Caco-2 (cell line): ENCODE measurements around the gene RPS25. TPM values are rescaled to one million over a fixed set of nuclear protein-coding genes. Genes with fewer than 3 reads are reported as not detected.
A peak's percentile ranks its signal among the peaks of the same experiment; 100 is the strongest.

Source experiments
- BruUV-seq: library from RNA; stranded (reverse); fragments of 400-500 nt; replicated peaks from 2 replicates; lab custom pipeline; 2021; lab: Mats Ljungman, UMichigan
- CTCF ChIA-PET: fragments of 300-600 bp; sonication (Branson Sonifier 250); formaldehyde crosslinking; loops from one replicate; lab custom pipeline; 2022; ENCODE audit warnings: antibody characterized with exemption; lab: Charles Lee
- POLR2A ChIA-PET: fragments of 300-600 bp; sonication (Branson Sonifier 250); formaldehyde crosslinking; loops from one replicate; lab custom pipeline; 2022; ENCODE audit warnings: antibody characterized with exemption; lab: Charles Lee
- DNase-seq, 2 experiments: peaks; one replicate each; pipeline versions ENCODE4 v3.0.0 to v3.0.0-alpha.2; 2020 to 2022
- H3K27me3 ChIP-seq: replicated peaks from 2 replicates; pipeline ENCODE4 v1.6.0; 2011; ENCODE audit warnings: low read length; ENCODE audit not compliant: control insufficient read depth, insufficient read depth
- H3K36me3 ChIP-seq: 2 replicates; pipeline ENCODE4 v1.5.1; 2011; ENCODE audit warnings: low read length; ENCODE audit not compliant: control insufficient read depth, insufficient read depth
- H3K4me1 ChIP-seq: fragments of 250-450 bp; sonication (Bioruptor Pico); 2 replicates; pipeline ENCODE4 v1.5.1; 2020; ENCODE audit warnings: mild to moderate bottlenecking
- H3K4me3 ChIP-seq: 2 replicates; pipeline ENCODE4 v1.5.1; 2011; ENCODE audit warnings: low read depth, mild to moderate bottlenecking, control low read depth, low read length
- H3K9me3 ChIP-seq: fragments of 250-450 bp; sonication (Bioruptor Pico); 2 replicates; pipeline ENCODE4 v1.5.1; 2020; ENCODE audit warnings: mild to moderate bottlenecking, moderate library complexity
- H3K27ac Mint-ChIP-seq: one replicate; pipeline ENCODE4 v1.8.0; 2022; ENCODE audit warnings: mixed read lengths; ENCODE audit not compliant: unreplicated experiment
- H3K27me3 Mint-ChIP-seq: one replicate; pipeline ENCODE4 v1.8.0; 2022; ENCODE audit warnings: mixed read lengths; ENCODE audit not compliant: insufficient read depth, unreplicated experiment
- H3K36me3 Mint-ChIP-seq: one replicate; pipeline ENCODE4 v1.8.0; 2022; ENCODE audit warnings: mild to moderate bottlenecking, mixed read lengths; ENCODE audit not compliant: insufficient read depth, unreplicated experiment
- H3K4me1 Mint-ChIP-seq: one replicate; pipeline ENCODE4 v1.8.0; 2022; ENCODE audit warnings: low read depth, mixed read lengths; ENCODE audit not compliant: unreplicated experiment
- H3K4me3 Mint-ChIP-seq: one replicate; pipeline ENCODE4 v1.8.0; 2022; ENCODE audit warnings: mild to moderate bottlenecking, moderate library complexity, mixed read lengths; ENCODE audit not compliant: unreplicated experiment
- H3K9me3 Mint-ChIP-seq: one replicate; pipeline ENCODE4 v1.8.0; 2022; ENCODE audit warnings: mixed read lengths; ENCODE audit not compliant: unreplicated experiment
- intact Hi-C: fragments of 100-400 bp; cut with micrococcal nuclease; formaldehyde crosslinking; loops from one replicate; pipeline ENCODE4 v1.10.0; 2022; ENCODE audit not compliant: unreplicated experiment
- total RNA-seq: library from RNA; stranded (reverse); gene quantifications from 2 replicates; pipeline ENCODE4 v1.2.3, GENCODE V29; 2022
- TF ChIP-seq, protein P1 (sequence below), 2 experiments: fragments of 200-600 bp in 1 of 2; IDR thresholded peaks; 1 replicate in 1 of 2; 2 replicates in 1 of 2; pipeline versions ENCODE4 v1.5.1 to v1.8.0; 2011 to 2022; ENCODE audit warnings: antibody characterized with exemption in 1 of 2, control low read depth in 1 of 2, inconsistent platforms in 1 of 2, low read depth in 1 of 2, low read length in 1 of 2, mild to moderate bottlenecking in 1 of 2, moderate library complexity in 1 of 2; ENCODE audit not compliant: insufficient read depth in 1 of 2, severe bottlenecking in 1 of 2, unreplicated experiment in 1 of 2

Gene RPS25
- total RNA-seq, 1 experiment from 2014 or later = 1,811 TPM

DNA sequence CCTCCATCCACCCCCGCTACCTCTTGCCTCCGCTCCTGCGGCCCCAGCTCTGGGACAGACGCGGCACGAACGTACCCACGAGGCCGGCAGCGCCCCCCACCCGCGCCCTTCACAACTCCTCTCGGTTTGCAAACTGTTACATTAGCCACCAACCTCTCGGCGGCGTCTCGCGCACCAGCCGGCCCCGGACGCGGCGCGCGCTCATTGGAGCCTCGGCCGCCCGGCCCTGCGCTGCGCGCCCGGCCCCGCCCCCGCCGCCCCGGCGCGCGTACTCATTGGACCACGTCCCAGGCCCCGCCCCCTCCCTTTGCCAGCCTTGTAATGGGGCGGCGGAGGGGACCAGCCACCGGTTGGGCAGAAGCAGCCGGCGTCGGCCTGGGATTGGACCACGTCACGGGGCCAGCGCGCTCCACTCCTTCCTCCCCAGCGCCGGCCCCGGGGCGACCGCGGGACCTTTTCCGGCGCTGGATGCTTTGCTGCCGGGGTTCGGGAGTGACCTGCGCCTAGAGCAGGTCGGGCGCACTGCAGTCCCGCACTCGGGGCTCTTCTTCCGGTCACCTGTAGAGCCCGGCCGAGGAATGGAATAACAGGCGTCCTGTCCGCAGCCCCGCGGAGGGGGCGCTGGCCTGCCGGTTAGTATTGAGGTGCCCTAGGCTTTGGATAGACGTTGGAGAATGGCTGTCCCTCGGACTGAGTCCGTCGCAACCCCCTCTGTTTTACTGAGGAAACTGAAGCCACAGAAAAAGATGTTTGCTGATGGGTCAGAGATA is 39.0 kb upstream of the RPS25 start, which contains the start of gene HYOU1:
TSS of gene HYOU1 (minus strand) at position 206 of the 770 bp plus-strand sequence. CDS start 1,045 bp downstream, outside the sequence.
- H3K27ac Mint-ChIP-seq = peak within 1 kb of the TSS; percentile 98
- peak within 1 kb of the TSS; percentile 88 for H3K4me3 Mint-ChIP-seq
- intact Hi-C loops = loop anchor here (1.0 kb wide), 5 partner anchors 10 to 59 kb away; partner anchors contain the start of genes CENATAC, RPS25, SLC37A4 and TRAPPC4
- no peaks in the 10 kb centered on the region for H3K9me3 Mint-ChIP-seq
- H3K36me3 Mint-ChIP-seq = peaks cover 53% of the 10 kb centered on the region
- no peaks in the 10 kb centered on the region for H3K9me3 ChIP-seq
- ChIA-PET CTCF (interaction anchor here (0.7 to 3.5 kb wide), 4 partner anchors 10 to 128 kb away, joined by 3 to 25 read pairs (median 4); partner anchors contain the start of genes NHERF4 and VPS11), POLR2A (interaction anchor here (0.6 to 2.0 kb wide), 12 partner anchors 8 to 104 kb away, joined by 3 to 21 read pairs (median 4); partner anchors contain the start of genes DPAGT1, HMBS, SLC37A4 and VPS11)
- TF ChIP-seq, protein P1, sequence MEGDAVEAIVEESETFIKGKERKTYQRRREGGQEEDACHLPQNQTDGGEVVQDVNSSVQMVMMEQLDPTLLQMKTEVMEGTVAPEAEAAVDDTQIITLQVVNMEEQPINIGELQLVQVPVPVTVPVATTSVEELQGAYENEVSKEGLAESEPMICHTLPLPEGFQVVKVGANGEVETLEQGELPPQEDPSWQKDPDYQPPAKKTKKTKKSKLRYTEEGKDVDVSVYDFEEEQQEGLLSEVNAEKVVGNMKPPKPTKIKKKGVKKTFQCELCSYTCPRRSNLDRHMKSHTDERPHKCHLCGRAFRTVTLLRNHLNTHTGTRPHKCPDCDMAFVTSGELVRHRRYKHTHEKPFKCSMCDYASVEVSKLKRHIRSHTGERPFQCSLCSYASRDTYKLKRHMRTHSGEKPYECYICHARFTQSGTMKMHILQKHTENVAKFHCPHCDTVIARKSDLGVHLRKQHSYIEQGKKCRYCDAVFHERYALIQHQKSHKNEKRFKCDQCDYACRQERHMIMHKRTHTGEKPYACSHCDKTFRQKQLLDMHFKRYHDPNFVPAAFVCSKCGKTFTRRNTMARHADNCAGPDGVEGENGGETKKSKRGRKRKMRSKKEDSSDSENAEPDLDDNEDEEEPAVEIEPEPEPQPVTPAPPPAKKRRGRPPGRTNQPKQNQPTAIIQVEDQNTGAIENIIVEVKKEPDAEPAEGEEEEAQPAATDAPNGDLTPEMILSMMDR (IDR thresholded peaks at IDR 0.05; ENCODE audit: insufficient read depth in 1 of 2, low read depth in 1 of 2, low read length in 1 of 2, severe bottlenecking in 1 of 2, unreplicated experiment in 1 of 2) = peak; percentile 32 to 77
- peak; percentile 100 for DNase-seq
- peaks cover 20% of the 10 kb centered on the region for H3K4me1 Mint-ChIP-seq
- no peaks in the 10 kb centered on the region for H3K27me3 Mint-ChIP-seq
- H3K27me3 ChIP-seq = no peaks in the 10 kb centered on the region
- peak within 1 kb of the TSS; percentile 94 for H3K4me3 ChIP-seq
- peaks cover 12% of the 10 kb centered on the region for H3K36me3 ChIP-seq
- BruUV-seq = no TSS peak
- peaks cover 10% of the 10 kb centered on the region for H3K4me1 ChIP-seq

DNA sequence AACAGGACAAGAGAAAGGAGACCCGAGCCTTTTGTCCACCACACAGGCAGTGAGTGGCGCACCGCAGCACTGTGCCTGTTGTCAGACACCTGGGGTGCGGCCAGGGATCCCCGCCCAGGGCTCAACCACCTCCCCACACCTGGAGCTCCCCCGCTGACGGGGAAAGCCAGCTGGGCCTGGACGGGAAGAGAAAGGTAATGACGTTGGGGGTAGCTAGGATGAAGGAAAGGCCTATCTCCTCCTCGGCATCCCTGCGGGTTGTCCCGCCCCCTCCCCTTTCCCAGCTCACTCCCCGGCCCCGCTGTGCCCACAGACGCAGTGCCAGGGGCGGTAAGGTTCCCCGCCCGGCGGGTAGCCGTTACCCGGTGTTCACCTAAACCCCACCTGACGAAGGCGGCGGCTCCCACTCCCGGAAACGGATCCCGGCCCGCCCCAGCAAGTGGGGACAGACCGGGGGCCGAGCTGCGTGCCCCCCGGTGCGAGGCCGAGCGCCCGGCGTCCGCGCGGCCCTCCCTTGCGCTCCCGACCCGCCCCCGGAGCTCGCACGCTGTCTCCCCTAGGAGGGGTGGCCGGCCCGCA is 38.4 kb upstream of the RPS25 start:
- Mint-ChIP-seq H3K4me1 (peaks cover 20% of the 10 kb centered on the region), H3K27me3 (no peaks in the 10 kb centered on the region), H3K36me3 (peaks cover 60% of the 10 kb centered on the region), H3K4me3 (peak overlapping the region; percentile 88), H3K9me3 (no peaks in the 10 kb centered on the region), H3K27ac (peak overlapping the region; percentile 98)
- Histone ChIP-seq H3K27me3 (no peaks in the 10 kb centered on the region), H3K4me1 (peaks cover 10% of the 10 kb centered on the region), H3K36me3 (peaks cover 15% of the 10 kb centered on the region), H3K9me3 (no peaks in the 10 kb centered on the region), H3K4me3 (peak overlapping the region; percentile 94)
- no TSS peak for BruUV-seq
- peak in 1 of 2 experiments; percentile 57 for DNase-seq
- POLR2A ChIA-PET = interaction anchor here (0.5 to 2.0 kb wide), 18 partner anchors 9 to 1986 kb away, joined by 3 to 18 read pairs (median 4); partner anchors contain the start of genes CBL, DPAGT1, HMBS and SLC37A4
- CTCF ChIA-PET = interaction anchor here (0.7 to 3.5 kb wide), 5 partner anchors 11 to 150 kb away, joined by 3 to 25 read pairs (median 3); partner anchors contain the start of genes CBL, NHERF4 and VPS11
- TF ChIP-seq, protein P1 (IDR thresholded peaks at IDR 0.05; ENCODE audit: insufficient read depth in 1 of 2, low read depth in 1 of 2, low read length in 1 of 2, severe bottlenecking in 1 of 2, unreplicated experiment in 1 of 2) = no peak
- intact Hi-C loops = no loop called here

DNA sequence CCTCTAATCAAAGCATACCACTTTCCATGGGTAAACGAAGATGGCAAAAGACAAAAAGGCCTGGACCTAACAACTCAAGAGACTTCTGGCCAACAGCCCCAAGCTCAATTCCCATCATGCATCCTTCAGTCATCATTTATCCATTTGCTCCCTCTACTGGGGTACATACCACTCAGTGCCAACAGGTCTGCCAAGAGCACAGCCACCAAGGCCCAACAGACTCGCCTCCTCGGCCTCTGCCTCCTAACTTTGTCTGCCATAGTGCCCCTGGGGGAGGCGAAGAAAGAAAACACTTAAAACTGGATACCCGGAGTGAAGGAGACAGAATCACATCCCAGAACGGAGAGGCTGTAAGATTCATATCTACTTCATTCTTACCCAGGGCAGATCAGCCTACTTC is 37.8 kb upstream of the RPS25 start:
- no peaks in the 10 kb centered on the region for H3K9me3 ChIP-seq
- Mint-ChIP-seq H3K36me3 (peaks cover 66% of the 10 kb centered on the region), H3K4me3 (peak overlapping the region; percentile 88), H3K9me3 (no peaks in the 10 kb centered on the region), H3K27ac (peak overlapping the region; percentile 98), H3K27me3 (no peaks in the 10 kb centered on the region), H3K4me1 (peaks cover 20% of the 10 kb centered on the region)
- no TSS peak for BruUV-seq
- H3K4me1 ChIP-seq = peaks cover 10% of the 10 kb centered on the region
- POLR2A ChIA-PET = interaction anchor here (0.5 to 2.0 kb wide), 15 partner anchors 9 to 359 kb away, joined by 3 to 18 read pairs (median 4); partner anchors contain the start of genes CBL, DPAGT1, HMBS and SLC37A4
- CTCF ChIA-PET = interaction anchor here (0.6 to 3.5 kb wide), 5 partner anchors 12 to 150 kb away, joined by 3 to 25 read pairs (median 3); partner anchors contain the start of genes CBL, SLC37A4 and VPS11
- intact Hi-C loops = no loop called here
- H3K27me3 ChIP-seq = no peaks in the 10 kb centered on the region
- H3K36me3 ChIP-seq = peaks cover 15% of the 10 kb centered on the region
- peak overlapping the region; percentile 94 for H3K4me3 ChIP-seq
- DNase-seq = no peak
- TF ChIP-seq, protein P1 (IDR thresholded peaks at IDR 0.05; ENCODE audit: insufficient read depth in 1 of 2, low read depth in 1 of 2, low read length in 1 of 2, severe bottlenecking in 1 of 2, unreplicated experiment in 1 of 2) = peak in 1 of 2 experiments; percentile 7
